AG10803 (cell line): ENCODE measurements around the gene FAIM2.

Experiments
- DNase-seq: peaks from one replicate; pipeline ENCODE4 v3.0.0; 2010; ENCODE audit warnings: low read depth
- H3K4me3 ChIP-seq: 2 replicates; pipeline ENCODE4 v1.5.1; 2011; ENCODE audit warnings: mild to moderate bottlenecking, low read length, control low read depth
- CTCF ChIP-seq: conservative IDR thresholded peaks from 2 replicates; pipeline ENCODE4 v1.5.1; 2011; ENCODE audit warnings: mild to moderate bottlenecking, low read length, control low read depth, inconsistent platforms

Gene FAIM2

GRCh38 chr12:49930515-49931288 lies 27.0 kb upstream of the FAIM2 start:
- peak; percentile 43 for DNase-seq
- TF ChIP-seq CTCF: no peak
- no peak overlapping the region for H3K4me3 ChIP-seq

DNA sequence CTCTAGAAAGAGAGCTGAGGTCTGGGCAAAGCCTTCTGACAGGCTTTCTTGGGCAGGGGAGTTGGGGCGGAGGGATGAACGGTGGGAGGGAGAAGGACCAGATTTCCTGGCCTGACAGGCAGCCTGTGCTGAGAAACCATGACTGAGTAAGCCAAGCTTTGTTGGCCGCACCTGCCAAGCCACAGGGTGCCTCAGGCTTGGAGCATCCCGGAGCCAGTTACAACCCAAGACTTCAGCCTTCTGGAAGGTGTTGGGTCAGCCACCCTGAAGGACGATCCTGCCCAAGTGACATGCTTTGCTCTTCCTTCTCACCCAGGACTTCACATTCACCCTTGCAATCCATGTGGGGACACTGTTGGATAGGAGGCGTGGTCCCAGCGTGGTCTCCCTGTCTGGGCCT lies 25.9 kb upstream of the FAIM2 start:
- no peak for TF ChIP-seq CTCF
- no peak for DNase-seq

DNA sequence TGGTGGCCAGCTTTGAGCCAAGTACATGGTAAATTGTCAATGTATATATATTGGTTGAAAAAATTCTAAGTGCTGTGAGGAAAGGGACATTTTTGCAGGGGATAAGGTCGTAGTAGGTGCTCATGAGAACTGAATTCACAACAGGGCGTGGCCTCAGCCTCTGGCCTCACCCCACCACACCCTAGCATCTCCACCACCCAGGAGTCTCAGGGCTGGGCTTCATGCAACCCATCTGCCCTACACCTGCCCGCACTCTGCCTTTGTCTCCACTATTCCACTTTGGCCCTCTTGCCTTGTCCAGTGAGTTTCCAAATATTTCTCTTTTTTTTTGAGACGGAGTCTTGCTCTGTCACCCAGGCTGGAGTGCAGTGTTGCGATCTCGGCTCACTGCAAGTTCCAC lies 24.8 kb upstream of the FAIM2 start:
- no peak for TF ChIP-seq CTCF
- DNase-seq: no peak
- H3K4me3 ChIP-seq: no peak overlapping the region

More for the DNA sequence above, 25.9 kb upstream of the FAIM2 start:
- H3K4me3 ChIP-seq: no peak overlapping the region

- DNase-seq: no peak
- H3K4me3 ChIP-seq: no peak overlapping the region
- no peak for TF ChIP-seq CTCF
Measured at GRCh38 chr12:49925433-49926204, 21.9 kb upstream of the FAIM2 start.

DNA sequence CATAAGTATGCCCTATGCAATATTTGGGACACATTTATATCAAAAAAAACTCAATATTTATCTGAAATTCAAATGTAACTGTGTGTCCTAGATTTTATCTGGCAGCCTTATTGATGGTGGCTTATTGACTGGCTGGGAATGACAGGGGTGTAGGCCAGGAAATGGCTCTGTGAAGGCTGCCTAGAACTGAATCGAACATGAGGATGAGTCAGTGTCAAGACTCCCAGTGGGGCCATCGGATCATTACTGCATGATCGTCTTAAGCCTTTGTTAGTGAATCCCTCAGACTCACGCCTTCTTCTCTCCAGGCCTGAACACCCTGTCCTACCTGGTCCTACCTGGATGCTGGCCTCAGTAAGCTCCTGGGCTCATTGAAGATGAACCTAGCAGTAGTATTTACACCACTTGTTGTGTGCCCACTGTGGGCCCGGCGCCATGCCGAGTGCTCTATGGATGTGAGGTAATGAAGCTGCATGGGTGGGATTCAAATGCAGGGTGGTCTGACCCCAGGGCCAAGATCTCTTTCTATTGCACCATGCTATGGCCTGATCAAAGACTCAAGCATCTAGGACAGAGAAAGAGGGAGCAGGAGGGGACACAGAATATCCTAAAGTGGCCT lies 21.0 kb upstream of the FAIM2 start:
- no peak for DNase-seq
- H3K4me3 ChIP-seq: no peak overlapping the region
- TF ChIP-seq CTCF: no peak

- no peak for DNase-seq
- TF ChIP-seq CTCF: no peak
- H3K4me3 ChIP-seq: no peak overlapping the region
Measured at GRCh38 chr12:49923880-49924556, 20.3 kb upstream of the FAIM2 start.
